ACC112 (cell line): ENCODE measurements around the gene AP2A2.
A peak's percentile ranks its signal among the peaks of the same experiment; 100 is the strongest.

Source experiments
- H2AFZ ChIP-seq: fragments of 200-600 bp; sonication (generic); one replicate; pipeline ENCODE4 v1.6.0; 2017; ENCODE audit warnings: antibody characterized with exemption, low read length; ENCODE audit not compliant: unreplicated experiment
- H3K27ac ChIP-seq: fragments of 200-600 bp; sonication (generic); 2 replicates; pipeline ENCODE4 v1.5.1; 2014; ENCODE audit warnings: low read depth, mild to moderate bottlenecking, antibody characterized with exemption, low read length, moderate library complexity
- H3K27me3 ChIP-seq: fragments of 200-600 bp; sonication (generic); 2 replicates; pipeline ENCODE4 v1.6.1; 2014; ENCODE audit warnings: mild to moderate bottlenecking, antibody characterized with exemption, low read length, moderate library complexity, mixed read lengths; ENCODE audit not compliant: insufficient read depth
- H3K36me3 ChIP-seq: fragments of 200-600 bp; sonication (generic); 2 replicates; pipeline ENCODE4 v1.6.1; 2016; ENCODE audit warnings: mild to moderate bottlenecking, antibody characterized with exemption, low read length, moderate library complexity, mixed read lengths; ENCODE audit not compliant: insufficient read depth
- H3K4me1 ChIP-seq: fragments of 200-600 bp; sonication (generic); one replicate; pipeline ENCODE4 v1.6.1; 2016; ENCODE audit warnings: low read length, mixed read lengths; ENCODE audit not compliant: insufficient read depth, unreplicated experiment, control insufficient read depth
- H3K4me3 ChIP-seq: fragments of 200-600 bp; sonication (generic); 2 replicates; pipeline ENCODE4 v1.5.1; 2014; ENCODE audit warnings: mild to moderate bottlenecking, low read depth, low read length
- H3K79me2 ChIP-seq: fragments of 200-600 bp; sonication (generic); one replicate; pipeline ENCODE4 v1.6.0; 2016; ENCODE audit warnings: low read length; ENCODE audit not compliant: control insufficient read depth, unreplicated experiment, insufficient read depth

The AP2A2 gene

GRCh38 chr11:911031-911889, 14.4 kb upstream of the AP2A2 start:
- peak overlapping the region; percentile 84 for H2AFZ ChIP-seq
- peak overlapping the region; percentile 48; the same call in 1 of the 2 replicates for H3K27ac ChIP-seq
- no peaks in the 10 kb centered on the region for H3K27me3 ChIP-seq
- peak overlapping the region; percentile 97 for H3K4me3 ChIP-seq
- H3K36me3 ChIP-seq: no peaks in the 10 kb centered on the region
- peaks cover 27% of the 10 kb centered on the region for H3K79me2 ChIP-seq
- peaks cover 5% of the 10 kb centered on the region for H3K4me1 ChIP-seq

GRCh38 chr11:911890-912219, 13.8 kb upstream of the AP2A2 start:
- peaks cover 27% of the 10 kb centered on the region for H3K79me2 ChIP-seq
- no peaks in the 10 kb centered on the region for H3K27me3 ChIP-seq
- H3K4me3 ChIP-seq: peak overlapping the region; percentile 97
- H3K4me1 ChIP-seq: peaks cover 5% of the 10 kb centered on the region
- H3K36me3 ChIP-seq: no peaks in the 10 kb centered on the region
- no peak overlapping the region for H3K27ac ChIP-seq
- H2AFZ ChIP-seq: no peak overlapping the region

- Histone ChIP-seq H3K79me2 (peaks cover 27% of the 10 kb centered on the region), H3K27ac (no peak overlapping the region), H2AFZ (no peak overlapping the region)
These were observed 13.4 kb upstream of the AP2A2 start for GRCh38 chr11:912266-912665.

GRCh38 chr11:913043-913442, 12.6 kb upstream of the AP2A2 start:
- Histone ChIP-seq H3K4me3 (no peak overlapping the region), H3K36me3 (no peaks in the 10 kb centered on the region), H3K4me1 (peaks cover 5% of the 10 kb centered on the region), H3K27ac (no peak overlapping the region), H3K27me3 (no peaks in the 10 kb centered on the region), H3K79me2 (peaks cover 25% of the 10 kb centered on the region), H2AFZ (no peak overlapping the region)

More at GRCh38 chr11:912266-912665, 13.4 kb upstream of the AP2A2 start:
- no peaks in the 10 kb centered on the region for H3K36me3 ChIP-seq
- peaks cover 5% of the 10 kb centered on the region for H3K4me1 ChIP-seq
- H3K27me3 ChIP-seq: no peaks in the 10 kb centered on the region
- no peak overlapping the region for H3K4me3 ChIP-seq

GRCh38 chr11:914204-914603, 11.5 kb upstream of the AP2A2 start:
- Histone ChIP-seq H2AFZ (no peak overlapping the region), H3K27ac (no peak overlapping the region), H3K36me3 (no peaks in the 10 kb centered on the region), H3K79me2 (peaks cover 14% of the 10 kb centered on the region), H3K4me1 (peaks cover 5% of the 10 kb centered on the region), H3K27me3 (no peaks in the 10 kb centered on the region), H3K4me3 (no peak overlapping the region)

GRCh38 chr11:914747-915501, 10.7 kb upstream of the AP2A2 start:
- peaks cover 5% of the 10 kb centered on the region for H3K4me1 ChIP-seq
- no peak overlapping the region for H3K27ac ChIP-seq
- H2AFZ ChIP-seq: no peak overlapping the region
- no peaks in the 10 kb centered on the region for H3K36me3 ChIP-seq
- no peak overlapping the region for H3K4me3 ChIP-seq
- peaks cover 6% of the 10 kb centered on the region for H3K79me2 ChIP-seq
- no peaks in the 10 kb centered on the region for H3K27me3 ChIP-seq

GRCh38 chr11:917426-917825, 8.2 kb upstream of the AP2A2 start:
- Histone ChIP-seq H3K4me1 (no peaks in the 10 kb centered on the region), H3K4me3 (no peak overlapping the region), H2AFZ (no peak overlapping the region), H3K36me3 (no peaks in the 10 kb centered on the region), H3K27me3 (no peaks in the 10 kb centered on the region), H3K79me2 (no peaks in the 10 kb centered on the region), H3K27ac (no peak overlapping the region)

- Histone ChIP-seq H3K36me3 (no peaks in the 10 kb centered on the region), H2AFZ (no peak overlapping the region), H3K27ac (no peak overlapping the region), H3K4me3 (no peak overlapping the region), H3K4me1 (peaks cover 2% of the 10 kb centered on the region), H3K79me2 (peaks cover 10% of the 10 kb centered on the region), H3K27me3 (no peaks in the 10 kb centered on the region)
These were observed 3.6 kb upstream of the AP2A2 start for GRCh38 chr11:921921-922678.

GRCh38 chr11:923691-924405, 1.8 kb upstream of the AP2A2 start:
- Histone ChIP-seq H3K4me3 (no peak overlapping the region), H2AFZ (no peak overlapping the region), H3K27me3 (no peaks in the 10 kb centered on the region), H3K79me2 (peaks cover 27% of the 10 kb centered on the region), H3K4me1 (peaks cover 7% of the 10 kb centered on the region), H3K36me3 (no peaks in the 10 kb centered on the region), H3K27ac (no peak overlapping the region)
